GM12872 (cell line): ENCODE results near the gene BDH1.

ENCODE experiments used
- CTCF ChIP-seq: IDR thresholded peaks from 3 replicates; pipeline ENCODE4 v1.5.1; 2011; ENCODE audit warnings: low read depth, mild to moderate bottlenecking, low read length, moderate library complexity; ENCODE audit not compliant: insufficient read depth

Gene BDH1

GRCh38 chr3:197595470-197596185, 39.9 kb upstream of the BDH1 start:
- no peak for TF ChIP-seq CTCF

DNA sequence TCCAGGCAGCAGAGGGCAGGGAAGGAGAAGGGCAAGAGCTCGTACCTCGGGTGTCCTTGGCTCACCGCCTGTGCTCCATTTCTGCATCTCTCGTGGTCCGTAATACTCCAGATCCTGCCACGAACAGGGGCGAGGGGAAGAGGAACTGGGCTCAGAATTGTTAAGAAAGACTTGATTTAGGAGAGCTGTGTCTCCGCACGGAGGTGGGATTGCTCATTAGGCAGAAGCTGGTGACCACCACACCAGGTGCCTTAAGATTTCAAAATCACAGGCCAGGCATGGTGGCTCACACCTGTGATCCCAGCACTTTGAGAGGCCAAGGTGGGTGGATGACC, 37.2 kb upstream of the BDH1 start:
- TF ChIP-seq CTCF = no peak

- TF ChIP-seq CTCF = no peak
Observed at GRCh38 chr3:197592361-197593045, 36.7 kb upstream of the BDH1 start.

DNA sequence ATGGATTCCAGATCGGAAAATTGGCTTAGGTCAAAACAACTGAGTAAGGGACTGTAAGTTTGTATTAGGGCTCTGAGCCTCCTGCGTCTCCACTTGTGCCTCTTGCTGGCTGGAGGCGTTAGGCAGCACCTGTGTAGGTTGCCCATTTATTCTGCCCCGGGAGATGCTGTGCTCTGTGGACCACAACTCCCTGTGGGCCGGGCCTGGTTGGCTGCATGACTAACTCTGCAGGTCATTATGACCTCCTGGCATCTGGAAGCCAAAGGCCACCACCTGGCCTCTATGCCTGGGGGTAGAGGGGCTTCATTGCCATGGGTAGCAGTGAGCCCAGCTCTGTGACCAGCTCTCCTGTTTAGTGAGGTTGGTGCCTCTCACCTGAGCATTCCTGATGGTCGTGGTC, 36.0 kb upstream of the BDH1 start:
- TF ChIP-seq CTCF = no peak

DNA sequence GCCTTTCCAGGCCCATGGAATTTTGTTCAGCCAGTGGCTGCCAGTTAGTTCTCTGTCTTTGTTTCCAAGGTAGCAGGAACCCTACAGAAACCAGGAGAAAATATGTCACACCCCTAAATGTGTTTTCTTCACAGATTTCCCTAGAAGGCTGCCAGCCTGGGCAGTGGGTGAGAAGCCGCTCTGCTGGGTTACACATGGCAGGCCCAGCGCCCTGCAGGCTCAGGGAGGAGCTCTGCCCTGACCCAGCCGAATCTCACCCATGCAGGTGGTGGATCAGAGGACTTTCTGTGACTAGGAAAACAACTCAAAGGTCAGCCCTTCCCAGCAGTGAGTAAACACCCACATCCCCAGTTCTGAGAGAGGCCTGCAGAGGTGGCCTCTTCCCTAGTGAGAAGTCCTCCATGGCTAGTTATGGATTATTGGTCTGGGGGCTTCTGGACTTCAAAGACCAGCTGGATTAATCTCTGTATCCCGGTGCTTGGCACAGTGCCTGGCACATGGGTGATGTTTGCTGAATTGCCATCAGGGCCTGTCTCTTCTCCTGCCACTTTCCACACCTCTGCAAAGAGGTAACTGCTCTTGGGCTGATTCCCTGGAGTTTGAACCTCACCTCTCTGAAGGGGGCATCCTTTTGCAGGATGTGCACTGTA, 34.7 kb upstream of the BDH1 start:
- no peak for TF ChIP-seq CTCF

DNA sequence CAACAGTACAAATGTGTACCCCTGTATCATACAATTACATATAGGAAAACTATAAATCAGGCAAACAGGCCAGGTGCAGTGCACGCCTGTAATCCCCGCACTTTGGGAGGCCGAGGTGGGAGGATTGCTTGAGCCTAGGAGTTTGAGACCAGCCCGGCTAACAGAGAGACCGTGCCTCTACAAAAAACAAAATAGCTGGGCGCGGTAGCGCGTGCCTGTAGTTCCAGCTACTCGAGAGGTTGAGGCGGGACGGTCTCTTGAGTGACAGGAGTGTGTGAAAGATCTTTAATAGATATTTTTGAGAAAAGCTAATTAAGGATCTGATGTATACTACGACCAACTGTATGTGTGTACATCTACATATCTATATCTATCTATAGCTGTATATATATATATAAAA, 33.8 kb upstream of the BDH1 start:
- TF ChIP-seq CTCF = no peak

- TF ChIP-seq CTCF = no peak
Observed at GRCh38 chr3:197586181-197586580, 30.4 kb upstream of the BDH1 start.
